Duodenal mucosa (tissue), 2 donors: ENCODE measurements around the gene PLCD1.

Experiments used
- H3K27ac ChIP-seq: one replicate; pipeline ENCODE4 v1.7.0; 2013; ENCODE audit warnings: low read depth, low read length
- H3K27me3 ChIP-seq, 2 donors: one replicate each; pipeline ENCODE4 v1.7.0; 2013; ENCODE audit warnings: low read length in 2 of 2, control low read depth in 1 of 2; ENCODE audit not compliant: insufficient read depth in 2 of 2, control insufficient read depth in 1 of 2
- H3K36me3 ChIP-seq, 2 donors: one replicate each; pipeline ENCODE4 v1.7.0; 2013; ENCODE audit warnings: low read length in 2 of 2, control low read depth in 1 of 2; ENCODE audit not compliant: insufficient read depth in 2 of 2, control insufficient read depth in 1 of 2
- H3K4me1 ChIP-seq, 2 donors: one replicate each; pipeline ENCODE4 v1.7.0; 2013; ENCODE audit warnings: low read length in 2 of 2, control low read depth in 1 of 2; ENCODE audit not compliant: insufficient read depth in 2 of 2, control insufficient read depth in 1 of 2
- H3K4me3 ChIP-seq, 2 donors: one replicate each; pipeline ENCODE4 v1.7.0; 2013; ENCODE audit warnings: low read length in 2 of 2, low read depth in 1 of 2
- H3K9ac ChIP-seq, 2 donors: one replicate each; pipeline ENCODE4 v1.7.0; 2013; ENCODE audit warnings: low read length in 2 of 2, low read depth in 1 of 2
- H3K9me3 ChIP-seq, 2 donors: one replicate each; pipeline ENCODE4 v1.7.0; 2013; ENCODE audit warnings: low read length in 2 of 2, control low read depth in 1 of 2; ENCODE audit not compliant: control insufficient read depth in 1 of 2

Gene PLCD1

GRCh38 chr3:38017445-38018295 is 11.8 kb downstream of the PLCD1 start:
- Histone ChIP-seq H3K9me3 (peaks cover 3 to 5% of the 10 kb centered on the region in 2 donors), H3K27me3 (no peaks in the 10 kb centered on the region), H3K4me3 (no peak overlapping the region), H3K4me1 (peaks cover 0 to 5% of the 10 kb centered on the region in 2 donors), H3K27ac (no peak overlapping the region), H3K9ac (no peak overlapping the region), H3K36me3 (peaks cover 13 to 32% of the 10 kb centered on the region in 2 donors)

GRCh38 chr3:38016847-38017444 is 12.5 kb downstream of the PLCD1 start:
- Histone ChIP-seq H3K9ac (no peak overlapping the region), H3K9me3 (peaks cover 3 to 5% of the 10 kb centered on the region in 2 donors), H3K27ac (no peak overlapping the region), H3K27me3 (no peaks in the 10 kb centered on the region), H3K36me3 (peaks cover 13 to 32% of the 10 kb centered on the region in 2 donors), H3K4me3 (no peak overlapping the region), H3K4me1 (peaks cover 0 to 5% of the 10 kb centered on the region in 2 donors)

- peaks cover 13 to 32% of the 10 kb centered on the region in 2 donors for H3K36me3 ChIP-seq
- H3K9me3 ChIP-seq: peaks cover 3 to 5% of the 10 kb centered on the region in 2 donors
- no peak overlapping the region for H3K4me3 ChIP-seq
- no peaks in the 10 kb centered on the region for H3K27me3 ChIP-seq
- no peak overlapping the region for H3K27ac ChIP-seq
- peaks cover 0 to 5% of the 10 kb centered on the region in 2 donors for H3K4me1 ChIP-seq
- H3K9ac ChIP-seq: no peak overlapping the region
Observed at GRCh38 chr3:38016410-38016809, 13.0 kb downstream of the PLCD1 start.

- Histone ChIP-seq H3K9ac (no peak overlapping the region), H3K4me1 (peaks cover 0 to 5% of the 10 kb centered on the region in 2 donors), H3K27me3 (no peaks in the 10 kb centered on the region), H3K4me3 (no peak overlapping the region), H3K36me3 (peaks cover 13 to 32% of the 10 kb centered on the region in 2 donors), H3K27ac (no peak overlapping the region), H3K9me3 (peaks cover 3 to 5% of the 10 kb centered on the region in 2 donors)
Observed at GRCh38 chr3:38015984-38016383, 13.5 kb downstream of the PLCD1 start.

GRCh38 chr3:38015485-38015884 is 14.0 kb downstream of the PLCD1 start:
- no peak overlapping the region for H3K27ac ChIP-seq
- H3K27me3 ChIP-seq: no peaks in the 10 kb centered on the region
- no peak overlapping the region for H3K9ac ChIP-seq
- H3K36me3 ChIP-seq: peaks cover 13 to 32% of the 10 kb centered on the region in 2 donors
- peaks cover 0 to 5% of the 10 kb centered on the region in 2 donors for H3K4me1 ChIP-seq
- H3K9me3 ChIP-seq: peaks cover 3 to 5% of the 10 kb centered on the region in 2 donors
- H3K4me3 ChIP-seq: no peak overlapping the region

- Histone ChIP-seq H3K27me3 (no peaks in the 10 kb centered on the region), H3K9me3 (peaks cover 2% of the 10 kb centered on the region in 2 donors), H3K4me1 (peaks cover 0 to 5% of the 10 kb centered on the region in 2 donors), H3K36me3 (peaks cover 7 to 39% of the 10 kb centered on the region in 2 donors), H3K4me3 (no peak overlapping the region), H3K27ac (no peak overlapping the region), H3K9ac (no peak overlapping the region)
Observed at GRCh38 chr3:38011111-38011510, 18.3 kb downstream of the PLCD1 start.

GRCh38 chr3:38009807-38010591 is 19.4 kb downstream of the PLCD1 start:
- Histone ChIP-seq H3K36me3 (peaks cover 7 to 37% of the 10 kb centered on the region in 2 donors), H3K27ac (no peak overlapping the region), H3K9ac (no peak overlapping the region)

GRCh38 chr3:38008971-38009580 is 20.4 kb downstream of the PLCD1 start:
- no peak overlapping the region for H3K27ac ChIP-seq
- peaks cover 7 to 46% of the 10 kb centered on the region in 2 donors for H3K36me3 ChIP-seq
- no peaks in the 10 kb centered on the region for H3K27me3 ChIP-seq
- no peak overlapping the region for H3K9ac ChIP-seq
- H3K4me1 ChIP-seq: peaks cover 11 to 16% of the 10 kb centered on the region in 2 donors
- H3K9me3 ChIP-seq: no peaks in the 10 kb centered on the region
- H3K4me3 ChIP-seq: no peak overlapping the region

More at GRCh38 chr3:38009807-38010591, 19.4 kb downstream of the PLCD1 start:
- peaks cover 2 to 6% of the 10 kb centered on the region in 2 donors for H3K4me1 ChIP-seq
- H3K9me3 ChIP-seq: no peaks in the 10 kb centered on the region
- no peak overlapping the region for H3K4me3 ChIP-seq
- H3K27me3 ChIP-seq: no peaks in the 10 kb centered on the region

- Histone ChIP-seq H3K9ac (no peak overlapping the region), H3K36me3 (peaks cover 10 to 46% of the 10 kb centered on the region in 2 donors), H3K4me1 (peaks cover 17 to 24% of the 10 kb centered on the region in 2 donors), H3K4me3 (no peak overlapping the region), H3K9me3 (no peaks in the 10 kb centered on the region), H3K27me3 (no peaks in the 10 kb centered on the region), H3K27ac (no peak overlapping the region)
Observed at GRCh38 chr3:38008191-38008701, 21.2 kb downstream of the PLCD1 start.
